ENCODE measurements around the gene ASPDH. TPM values are rescaled to one million over a fixed set of nuclear protein-coding genes. Genes with fewer than 3 reads are reported as not detected.
A peak's percentile ranks its signal among the peaks of the same experiment; 100 is the strongest.

The ASPDH gene
- total RNA-seq, 1 experiment from 2014 or later: not detected

DNA sequence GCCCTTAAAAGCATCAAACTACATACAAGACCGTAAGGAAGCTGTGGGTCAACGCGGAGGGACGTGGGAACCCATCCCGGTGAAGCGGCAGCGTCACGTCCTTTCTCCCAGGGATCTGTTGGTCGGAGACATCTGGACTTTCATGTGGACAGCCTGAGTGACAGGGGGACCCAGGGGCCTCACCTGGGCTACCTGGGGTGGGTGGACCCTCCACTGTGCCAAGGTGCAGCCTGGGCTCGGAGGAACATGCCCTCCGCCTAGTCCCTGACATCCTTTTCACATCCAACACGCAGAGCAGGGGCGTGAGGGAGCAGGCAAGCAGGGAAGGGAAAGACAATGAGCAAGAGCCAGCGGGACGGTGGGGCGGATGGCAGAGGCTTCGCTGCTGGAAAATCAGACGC lies 23.3 kb downstream of the ASPDH start:
- Histone ChIP-seq H3K79me2 (ENCODE audit: insufficient read depth, low read length) (no peaks in the 10 kb centered on the region), H3K4ac (ENCODE audit: low read depth, low read length) (no peak overlapping the region), H3K4me2 (ENCODE audit: insufficient read depth, insufficient read length, low read length) (no peak overlapping the region), H3K14ac (ENCODE audit: insufficient read depth, low read length) (no peak overlapping the region), H4K5ac (ENCODE audit: insufficient read length, low read depth, low read length) (no peak overlapping the region), H2BK120ac (ENCODE audit: low read depth, low read length, poor library complexity, severe bottlenecking) (no peak overlapping the region), H3K27me3 (ENCODE audit: insufficient read depth, low read length) (peaks cover 10% of the 10 kb centered on the region; the same call in 1 of the 2 replicates), H3K9me3 (ENCODE audit: control insufficient read depth, low read depth, low read length) (peaks cover 8% of the 10 kb centered on the region), H3K79me1 (ENCODE audit: insufficient read depth, low read depth, low read length, poor library complexity, severe bottlenecking) (no peaks in the 10 kb centered on the region), H4K20me1 (ENCODE audit: control insufficient read depth, insufficient read depth, insufficient read length) (no peaks in the 10 kb centered on the region), H3K27ac (ENCODE audit: insufficient read length, low read depth, low read length) (no peak overlapping the region), H2BK20ac (ENCODE audit: low read depth, low read length, poor library complexity, severe bottlenecking) (no peak overlapping the region), H4K8ac (replicated peaks; ENCODE audit: insufficient read length, low read depth, low read length) (no peak overlapping the region), H2AFZ (ENCODE audit: low read length) (no peak overlapping the region), H4K91ac (ENCODE audit: insufficient read length, low read depth, low read length) (no peak overlapping the region), H3K9ac (ENCODE audit: extremely low read depth, insufficient read length, low read length) (no peak overlapping the region), H3K18ac (ENCODE audit: insufficient read length, low read depth, low read length) (no peak overlapping the region), H2AK5ac (ENCODE audit: insufficient read length, low read length) (no peak overlapping the region), H2BK12ac (ENCODE audit: insufficient read length, low read depth, low read length) (no peak overlapping the region), H2BK5ac (ENCODE audit: insufficient read length, low read length) (no peak overlapping the region), H3K4me1 (ENCODE audit: insufficient read depth, low read length) (peaks cover 4% of the 10 kb centered on the region; the same call in 1 of the 2 replicates), H3T11ph (ENCODE audit: low read length) (no peak overlapping the region), H2BK15ac (ENCODE audit: low read depth, low read length) (no peak overlapping the region), H3K23me2 (ENCODE audit: insufficient read length, low read depth, low read length, poor library complexity, severe bottlenecking) (peaks cover 5% of the 10 kb centered on the region), H3K56ac (ENCODE audit: insufficient read length, low read depth, low read length) (no peak overlapping the region), H3K23ac (ENCODE audit: insufficient read length, low read depth, low read length) (no peak overlapping the region)
- TF ChIP-seq, protein P1, sequence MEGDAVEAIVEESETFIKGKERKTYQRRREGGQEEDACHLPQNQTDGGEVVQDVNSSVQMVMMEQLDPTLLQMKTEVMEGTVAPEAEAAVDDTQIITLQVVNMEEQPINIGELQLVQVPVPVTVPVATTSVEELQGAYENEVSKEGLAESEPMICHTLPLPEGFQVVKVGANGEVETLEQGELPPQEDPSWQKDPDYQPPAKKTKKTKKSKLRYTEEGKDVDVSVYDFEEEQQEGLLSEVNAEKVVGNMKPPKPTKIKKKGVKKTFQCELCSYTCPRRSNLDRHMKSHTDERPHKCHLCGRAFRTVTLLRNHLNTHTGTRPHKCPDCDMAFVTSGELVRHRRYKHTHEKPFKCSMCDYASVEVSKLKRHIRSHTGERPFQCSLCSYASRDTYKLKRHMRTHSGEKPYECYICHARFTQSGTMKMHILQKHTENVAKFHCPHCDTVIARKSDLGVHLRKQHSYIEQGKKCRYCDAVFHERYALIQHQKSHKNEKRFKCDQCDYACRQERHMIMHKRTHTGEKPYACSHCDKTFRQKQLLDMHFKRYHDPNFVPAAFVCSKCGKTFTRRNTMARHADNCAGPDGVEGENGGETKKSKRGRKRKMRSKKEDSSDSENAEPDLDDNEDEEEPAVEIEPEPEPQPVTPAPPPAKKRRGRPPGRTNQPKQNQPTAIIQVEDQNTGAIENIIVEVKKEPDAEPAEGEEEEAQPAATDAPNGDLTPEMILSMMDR (conservative IDR thresholded peaks at IDR 0.05): no peak
- peaks cover 97% of the 10 kb centered on the region for H3K27me3 Mint-ChIP-seq (ENCODE audit: low read depth)
- H3K27ac Mint-ChIP-seq: no peak overlapping the region
- DNase-seq: peak; percentile 26
- H3K9me3 Mint-ChIP-seq: peaks cover 22 to 34% of the 10 kb centered on the region in 2 experiments
- no CpG with 5 or more reads among the region's 18 CpGs for WGBS (ENCODE audit: extremely low coverage, insufficient read length, low lambda C conversion rate)
- H3K36me3 Mint-ChIP-seq (ENCODE audit: insufficient read depth in 1 of 3, low read depth in 3 of 3): peaks cover 18 to 24% (median 18%) of the 10 kb centered on the region in 3 experiments
- peaks cover 29 to 42% of the 10 kb centered on the region in 2 experiments for H3K4me1 Mint-ChIP-seq
- peak overlapping the region in 1 of 2 experiments; percentile 45; a peak in 3 of 5 replicates for H3K4me3 Mint-ChIP-seq
